Mammary epithelial cell (primary cell): Measurements from ENCODE around the gene C19orf73.

Source experiments
- CTCF ChIP-seq, 2 donors: IDR thresholded peaks in 1 of 2; conservative IDR thresholded peaks in 1 of 2; 2 replicates each; pipeline ENCODE4 v1.5.1; 2011 to 2012; ENCODE audit warnings: inconsistent platforms in 2 of 2, low read length in 2 of 2, mild to moderate bottlenecking in 2 of 2, control low read depth in 1 of 2, low read depth in 1 of 2; ENCODE audit not compliant: insufficient read depth in 1 of 2; ENCODE audit errors: extremely low read depth in 1 of 2
- EZH2 ChIP-seq: IDR thresholded peaks from 2 replicates; pipeline ENCODE4 v1.6.1; 2012; ENCODE audit warnings: low read length, inconsistent platforms, borderline replicate concordance

DNA sequence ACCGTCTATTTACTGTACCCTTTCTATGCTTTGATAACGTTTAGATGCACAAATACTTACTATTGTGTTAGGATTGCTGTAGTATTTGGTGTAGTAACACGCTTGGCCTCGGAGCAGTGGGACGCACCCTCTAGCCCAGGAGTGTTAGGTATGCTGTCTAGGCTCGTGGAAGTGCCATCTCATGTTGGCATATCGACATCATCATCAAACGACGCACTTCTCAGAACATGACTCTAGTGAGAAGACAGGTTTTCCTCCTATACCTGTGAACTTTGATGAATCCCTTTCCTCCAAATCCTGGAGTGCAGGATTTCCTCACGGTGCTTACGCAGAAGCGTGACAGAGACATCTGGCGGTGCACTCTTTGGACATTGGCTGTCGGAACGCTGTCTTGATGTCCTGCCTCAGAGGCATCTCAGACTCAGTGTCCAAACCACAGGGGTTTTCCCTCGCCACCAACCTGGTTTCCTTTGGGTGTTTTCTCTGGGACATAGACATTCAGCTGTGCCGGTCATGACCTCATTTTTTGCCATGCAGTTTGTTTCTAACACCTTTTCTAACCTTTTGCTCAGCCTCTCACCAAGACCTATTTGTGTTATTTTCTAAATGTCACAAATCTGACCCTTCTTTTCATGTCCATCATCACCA lies 27.4 kb downstream of the C19orf73 start:
- no peak for TF ChIP-seq EZH2
- no peak for TF ChIP-seq CTCF (conservative IDR thresholded peaks at IDR 0.05 in 1 of 2, IDR thresholded peaks at IDR 0.05 in 1 of 2; ENCODE audit: extremely low read depth in 1 of 2, insufficient read depth in 1 of 2, low read depth in 1 of 2, low read length in 2 of 2)
